HUES64 (cell line): ENCODE measurements around the gene JAZF1.
"Not testable (repeated sequence)": the region's sequence is repeated elsewhere in the genome, so short reads cannot be mapped to it uniquely, and the experiment has no call there.

Experiments
- H3K27ac ChIP-seq: 2 replicates; pipeline ENCODE4 v1.7.0; 2013; ENCODE audit warnings: low read depth, low read length, inconsistent platforms
- H3K27me3 ChIP-seq: 2 replicates; pipeline ENCODE4 v1.6.1; 2013; ENCODE audit warnings: mild to moderate bottlenecking, low read length; ENCODE audit not compliant: insufficient read depth
- H3K36me3 ChIP-seq: 2 replicates; pipeline ENCODE4 v1.6.1; 2013; ENCODE audit warnings: mild to moderate bottlenecking, low read length; ENCODE audit not compliant: insufficient read depth
- H3K4me1 ChIP-seq: 2 replicates; pipeline ENCODE4 v1.6.1; 2013; ENCODE audit warnings: mild to moderate bottlenecking, low read length, moderate library complexity; ENCODE audit not compliant: insufficient read depth
- H3K4me3 ChIP-seq: 2 replicates; pipeline ENCODE4 v1.5.1; 2013; ENCODE audit warnings: mild to moderate bottlenecking, low read length, moderate library complexity
- H3K9ac ChIP-seq: 2 replicates; pipeline ENCODE4 v1.6.1; 2013; ENCODE audit warnings: mild to moderate bottlenecking, low read depth, low read length
- H3K9me3 ChIP-seq: 2 replicates; pipeline ENCODE4 v1.6.1; 2013; ENCODE audit warnings: low read depth, low read length; ENCODE audit not compliant: insufficient read depth
- WGBS: fragments of 150-250, 120-280 bp; methylation state at CpG from one replicate; pipeline ENCODE4 v1.1.7; 2013; ENCODE audit warnings: missing lambda C conversion rate; 5-methylcytosine and 5-hydroxymethylcytosine counted together

The JAZF1 gene

DNA sequence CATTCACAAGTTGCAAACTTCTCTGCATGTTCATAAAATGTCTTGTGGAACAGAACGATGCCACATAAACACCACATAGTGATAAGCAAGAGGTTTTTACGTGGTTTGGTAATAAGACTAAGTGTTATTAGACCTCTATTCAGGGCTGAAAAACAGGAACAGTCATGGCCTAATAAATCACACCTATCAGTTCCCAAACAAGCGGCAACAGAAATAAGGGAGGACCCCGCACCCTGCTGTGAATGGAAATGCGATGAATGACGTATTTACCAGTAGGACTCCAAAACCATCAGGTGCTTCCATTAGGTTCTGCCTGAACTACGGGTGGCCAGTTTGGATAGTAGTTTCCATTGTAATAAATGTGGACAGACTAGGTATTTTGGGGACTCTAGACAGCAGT, 311.5 kb downstream of the JAZF1 start:
- Histone ChIP-seq H3K27ac (no peak overlapping the region), H3K4me1 (peaks cover 9% of the 10 kb centered on the region; the same call in 1 of the 2 replicates), H3K27me3 (no peaks in the 10 kb centered on the region), H3K9ac (no peak overlapping the region), H3K36me3 (no peaks in the 10 kb centered on the region), H3K9me3 (no peaks in the 10 kb centered on the region), H3K4me3 (no peak overlapping the region)
- WGBS = 97% methylated on average over 7 of the region's 7 CpGs

DNA sequence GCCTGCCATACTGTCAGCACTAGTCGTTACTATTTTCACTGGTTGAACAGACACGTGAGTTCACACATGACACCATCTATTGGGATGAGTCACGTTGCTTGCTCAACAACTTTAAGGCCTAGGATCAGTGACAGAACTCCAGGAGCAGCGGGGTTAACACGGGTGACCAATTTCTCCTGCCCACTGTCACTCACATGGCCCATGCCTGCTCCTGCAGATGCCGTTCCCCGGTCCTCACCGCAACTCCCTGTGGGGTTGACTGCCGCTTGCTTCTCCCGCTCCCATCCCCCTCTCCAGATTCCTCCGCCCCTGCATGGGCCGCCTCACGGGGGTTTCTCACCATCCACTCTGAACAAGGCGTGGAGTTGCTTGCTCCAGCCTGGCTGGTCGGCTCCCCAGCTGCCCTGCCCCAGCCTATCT, 312.5 kb downstream of the JAZF1 start:
- Histone ChIP-seq H3K9me3 (no peaks in the 10 kb centered on the region), H3K9ac (no peak overlapping the region), H3K27me3 (no peaks in the 10 kb centered on the region), H3K4me1 (peaks cover 9% of the 10 kb centered on the region; the same call in 1 of the 2 replicates), H3K27ac (no peak overlapping the region), H3K36me3 (no peaks in the 10 kb centered on the region), H3K4me3 (no peak overlapping the region)
- 91% methylated on average over 15 of the region's 15 CpGs for WGBS

DNA sequence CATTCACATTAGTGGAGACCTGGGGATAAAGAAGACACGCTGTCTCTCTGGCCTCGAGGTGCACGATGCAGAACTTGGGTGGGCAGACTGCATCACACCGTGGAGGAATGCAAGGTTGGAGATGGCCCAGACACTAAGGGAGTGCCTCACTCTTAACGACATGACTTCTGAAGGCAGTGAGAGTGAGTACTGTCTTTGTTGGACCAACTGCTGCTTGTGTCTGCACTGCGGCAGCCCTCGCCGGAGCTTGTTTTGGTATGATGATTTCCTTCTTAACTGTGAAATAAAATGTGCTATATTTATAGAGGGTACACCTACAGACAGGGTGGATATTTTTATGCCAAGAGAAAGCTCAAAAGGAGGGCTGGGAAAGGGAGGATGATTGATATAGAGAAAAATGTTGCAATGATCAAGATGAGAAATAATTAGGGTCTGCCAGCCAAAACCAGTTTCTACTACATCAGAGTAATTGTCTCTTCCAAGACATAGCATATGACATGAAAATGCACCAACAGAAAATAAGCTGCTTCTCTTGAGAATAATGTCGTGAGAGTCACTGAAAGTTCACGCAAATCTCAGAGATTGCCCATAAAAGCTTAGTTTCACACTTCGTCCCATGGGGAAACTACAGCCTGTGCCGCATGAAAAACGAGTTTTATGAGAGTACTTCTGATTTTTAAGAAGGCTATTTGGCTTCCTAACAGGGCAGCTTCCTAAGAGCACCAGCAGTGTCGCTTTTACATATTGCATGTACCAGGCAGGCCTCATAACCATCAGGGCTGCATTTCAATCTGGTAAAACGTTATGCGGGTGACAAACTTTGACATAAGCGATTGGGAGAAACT, 313.5 kb downstream of the JAZF1 start:
- WGBS = 95% methylated on average over 17 of the region's 17 CpGs

DNA sequence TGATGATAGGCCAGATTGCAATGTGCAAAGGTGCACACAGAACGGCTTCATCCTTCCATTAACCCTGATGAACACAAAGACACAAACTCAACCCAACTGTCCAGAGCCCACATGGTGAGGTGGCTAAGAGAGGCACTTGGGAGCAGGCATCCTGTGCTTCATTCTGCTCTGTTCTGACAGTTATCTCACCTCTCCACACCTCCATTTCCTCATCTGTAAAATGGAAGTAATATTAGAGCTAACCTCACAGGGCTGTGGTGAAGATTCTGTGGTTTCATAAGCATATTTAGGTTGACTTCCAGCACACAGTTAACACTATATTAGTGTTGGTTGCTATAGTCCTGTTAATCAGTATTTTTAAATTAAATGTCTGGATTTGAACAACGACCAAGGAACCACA, 314.3 kb downstream of the JAZF1 start:
- no peaks in the 10 kb centered on the region for H3K4me1 ChIP-seq
- no peak overlapping the region for H3K27ac ChIP-seq
- H3K27me3 ChIP-seq = no peaks in the 10 kb centered on the region
- H3K9me3 ChIP-seq = no peaks in the 10 kb centered on the region
- no peak overlapping the region for H3K4me3 ChIP-seq
- 83% methylated on average over 2 of the region's 2 CpGs for WGBS
- no peaks in the 10 kb centered on the region for H3K36me3 ChIP-seq
- no peak overlapping the region for H3K9ac ChIP-seq

More for the DNA sequence above, 313.5 kb downstream of the JAZF1 start:
- no peak overlapping the region for H3K4me3 ChIP-seq
- no peak overlapping the region for H3K27ac ChIP-seq
- no peaks in the 10 kb centered on the region for H3K4me1 ChIP-seq
- no peaks in the 10 kb centered on the region for H3K36me3 ChIP-seq
- H3K9ac ChIP-seq = no peak overlapping the region
- no peaks in the 10 kb centered on the region for H3K9me3 ChIP-seq
- H3K27me3 ChIP-seq = no peaks in the 10 kb centered on the region

DNA sequence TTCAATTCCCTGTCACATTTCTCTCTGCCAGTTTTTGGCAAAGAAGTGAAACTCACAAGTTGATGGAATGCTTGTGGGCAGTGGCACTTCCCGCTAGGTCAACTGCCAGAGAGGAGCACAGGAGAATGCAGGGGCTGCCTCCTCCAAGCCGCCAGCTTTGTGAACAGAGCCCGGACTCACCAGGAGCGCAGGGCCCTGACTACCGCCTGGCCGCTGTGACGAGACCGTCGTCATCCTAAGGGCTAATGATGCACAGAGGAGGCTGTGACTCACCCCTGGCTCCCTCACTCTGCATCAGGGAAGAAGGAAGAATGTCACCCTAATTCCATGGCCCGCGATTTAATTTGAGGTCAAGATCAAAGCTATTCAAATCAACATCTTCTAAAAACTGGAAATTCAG, 316.7 kb downstream of the JAZF1 start:
- H3K4me1 ChIP-seq = no peaks in the 10 kb centered on the region
- 70% methylated on average over 11 of the region's 11 CpGs for WGBS

DNA sequence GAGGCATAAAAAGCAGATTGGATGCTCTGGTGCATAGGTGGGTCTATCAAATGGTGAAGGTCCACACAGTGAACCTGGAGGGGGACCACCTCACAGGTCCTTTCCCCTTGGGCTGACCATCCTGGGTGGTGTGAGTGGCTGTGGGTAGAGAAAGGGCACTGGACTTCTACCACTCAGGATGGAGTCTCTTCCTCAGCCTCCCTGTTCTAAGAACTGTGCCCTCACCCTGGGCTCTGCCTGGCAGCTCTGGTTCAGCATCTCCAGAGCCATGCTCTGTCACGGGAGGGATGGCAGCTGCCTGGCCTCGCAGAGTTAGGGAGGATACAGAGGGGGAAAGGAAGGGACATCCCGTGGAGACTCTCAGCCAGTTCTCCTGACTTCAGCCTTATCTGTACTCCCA, 318.8 kb downstream of the JAZF1 start:
- Histone ChIP-seq H3K4me1 (no peaks in the 10 kb centered on the region), H3K36me3 (no peaks in the 10 kb centered on the region), H3K9me3 (no peaks in the 10 kb centered on the region), H3K27ac (no peak overlapping the region), H3K4me3 (no peak overlapping the region), H3K27me3 (no peaks in the 10 kb centered on the region), H3K9ac (no peak overlapping the region)
- WGBS = 100% methylated on average over 2 of the region's 3 CpGs

More for the DNA sequence above, 316.7 kb downstream of the JAZF1 start:
- no peaks in the 10 kb centered on the region for H3K27me3 ChIP-seq
- H3K4me3 ChIP-seq = no peak overlapping the region
- no peak overlapping the region for H3K27ac ChIP-seq
- no peaks in the 10 kb centered on the region for H3K36me3 ChIP-seq
- no peaks in the 10 kb centered on the region for H3K9me3 ChIP-seq
- H3K9ac ChIP-seq = no peak overlapping the region

DNA sequence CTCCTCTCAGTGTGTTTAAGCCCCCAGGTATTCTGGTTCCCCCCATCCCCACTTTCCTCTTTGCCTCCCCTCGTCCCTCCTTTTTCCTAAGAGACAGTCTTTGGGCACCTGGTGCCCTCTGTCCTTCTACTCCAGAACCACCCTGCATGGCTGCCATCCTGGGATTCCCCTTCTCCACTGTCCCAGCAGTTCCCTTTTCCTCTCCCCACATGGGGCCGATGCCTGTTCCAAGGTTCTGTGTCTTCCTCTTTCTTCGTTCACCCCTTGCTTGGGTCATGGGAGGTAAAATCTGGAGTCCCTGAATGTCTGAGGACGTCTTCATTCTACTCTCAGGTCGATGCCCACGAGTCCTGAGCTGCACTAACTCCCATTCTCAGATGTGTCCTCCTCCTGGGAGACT, 319.8 kb downstream of the JAZF1 start:
- Histone ChIP-seq H3K36me3 (no peaks in the 10 kb centered on the region), H3K27me3 (no peaks in the 10 kb centered on the region), H3K9ac (no peak overlapping the region), H3K4me3 (no peak overlapping the region), H3K27ac (no peak overlapping the region), H3K4me1 (no peaks in the 10 kb centered on the region), H3K9me3 (no peaks in the 10 kb centered on the region)
- WGBS = 95% methylated on average over 6 of the region's 6 CpGs

GRCh38 chr7:27856703-27857485, 323.7 kb downstream of the JAZF1 start:
- H3K36me3 ChIP-seq, H3K4me1 ChIP-seq, H3K27me3 ChIP-seq, H3K27ac ChIP-seq, H3K9ac ChIP-seq, H3K4me3 ChIP-seq, H3K9me3 ChIP-seq: not testable (repeated sequence)
- WGBS = 95% methylated on average over 28 of the region's 28 CpGs

- Histone ChIP-seq H3K4me3 (no peak overlapping the region), H3K4me1 (no peaks in the 10 kb centered on the region), H3K9me3 (no peaks in the 10 kb centered on the region), H3K36me3 (no peaks in the 10 kb centered on the region), H3K27me3 (no peaks in the 10 kb centered on the region), H3K27ac (no peak overlapping the region), H3K9ac (no peak overlapping the region)
- 97% methylated on average over 5 of the region's 5 CpGs for WGBS
Observed at GRCh38 chr7:27850531-27850930, 330.1 kb downstream of the JAZF1 start.

DNA sequence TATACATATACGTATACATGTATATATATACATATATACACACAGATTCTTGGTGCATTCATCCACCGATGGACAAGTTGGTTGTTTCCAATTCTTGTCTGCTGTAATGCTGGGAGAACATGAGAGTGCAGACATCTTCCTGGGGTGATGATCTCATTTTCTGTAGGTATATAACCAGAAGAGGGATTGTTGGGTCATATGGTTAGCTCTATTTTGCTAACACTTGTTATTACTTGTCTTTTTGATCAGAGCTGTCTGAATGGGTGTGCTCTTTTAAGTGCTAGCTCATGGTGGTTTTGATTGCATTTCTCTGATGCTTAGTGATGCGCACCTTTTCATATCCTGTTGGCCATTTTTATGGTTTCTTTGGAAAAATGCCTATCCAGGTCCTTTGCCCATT, 334.2 kb downstream of the JAZF1 start:
- H3K27me3 ChIP-seq = no peaks in the 10 kb centered on the region

GRCh38 chr7:27843584-27844305, 336.9 kb downstream of the JAZF1 start:
- Histone ChIP-seq H3K27ac (no peak overlapping the region), H3K36me3 (no peaks in the 10 kb centered on the region), H3K27me3 (no peaks in the 10 kb centered on the region), H3K4me3 (no peak overlapping the region), H3K9me3 (no peaks in the 10 kb centered on the region), H3K9ac (no peak overlapping the region), H3K4me1 (peaks cover 16% of the 10 kb centered on the region)
- 95% methylated on average over 15 of the region's 15 CpGs for WGBS

More for the DNA sequence above, 334.2 kb downstream of the JAZF1 start:
- H3K9me3 ChIP-seq = no peaks in the 10 kb centered on the region
- H3K4me3 ChIP-seq = no peak overlapping the region
- H3K9ac ChIP-seq = no peak overlapping the region
- 100% methylated on average over 2 of the region's 3 CpGs for WGBS
- H3K4me1 ChIP-seq = peaks cover 16% of the 10 kb centered on the region
- no peaks in the 10 kb centered on the region for H3K36me3 ChIP-seq
- H3K27ac ChIP-seq = no peak overlapping the region
